NCI-H1694 (cell line): ENCODE data around the gene ANTXR2.
"Not testable (repeated sequence)": the region's sequence is repeated elsewhere in the genome, so short reads cannot be mapped to it uniquely, and the experiment has no call there.

Experiments used
- DNase-seq: peaks from one replicate; lab custom pipeline; 2025; lab: John Stamatoyannopoulos, UW

Gene ANTXR2

GRCh38 chr4:80072744-80073472, at the start of gene ANTXR2:
Gene ANTXR2, minus strand, starts transcription at chr4:80073229. Its CDS starts 669 bp downstream, at chr4:80072560.
- peak; percentile 14 for DNase-seq

DNA sequence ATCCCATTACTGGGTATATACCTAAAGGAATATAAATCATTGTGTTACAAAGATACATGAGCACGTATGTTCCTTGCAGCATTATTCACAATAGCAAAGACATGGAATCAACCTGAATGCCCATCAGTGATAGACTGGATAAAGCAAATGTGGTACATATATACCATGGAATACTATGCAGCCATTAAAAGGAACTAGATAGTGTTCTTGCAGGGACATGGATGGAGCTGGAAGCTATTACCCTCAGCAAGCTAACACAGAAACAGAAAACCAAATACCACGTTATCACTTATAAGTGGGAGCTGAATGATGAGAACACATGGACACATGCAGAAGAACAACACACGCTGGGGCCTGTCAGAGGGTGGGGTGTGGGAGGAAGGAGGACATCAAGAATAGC, 48.8 kb upstream of the ANTXR2 start:
- DNase-seq = not testable (repeated sequence)

GRCh38 chr4:80119620-80120019, 46.6 kb upstream of the ANTXR2 start:
- DNase-seq = not testable (repeated sequence)

DNA sequence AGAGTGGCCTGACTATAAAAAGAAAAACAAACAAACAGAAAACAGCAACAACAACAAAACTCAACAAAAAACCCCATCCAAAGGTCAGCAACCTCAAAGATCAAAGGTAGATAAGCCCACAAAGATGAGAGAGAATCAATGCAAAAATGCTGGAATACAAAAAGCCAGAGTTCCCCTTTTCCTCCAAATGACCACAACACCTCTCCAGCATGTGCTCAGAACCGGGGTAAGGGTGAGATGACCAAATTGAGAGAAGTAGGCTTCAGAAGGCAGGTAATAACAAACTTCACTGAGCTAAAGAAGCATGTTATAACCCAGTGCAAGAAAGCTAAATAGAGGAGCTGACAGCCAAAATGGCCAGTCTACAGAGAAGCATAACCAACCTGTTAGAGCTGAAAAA, 43.5 kb upstream of the ANTXR2 start:
- DNase-seq = no peak

GRCh38 chr4:80115368-80116181, 42.5 kb upstream of the ANTXR2 start:
- no peak for DNase-seq

DNA sequence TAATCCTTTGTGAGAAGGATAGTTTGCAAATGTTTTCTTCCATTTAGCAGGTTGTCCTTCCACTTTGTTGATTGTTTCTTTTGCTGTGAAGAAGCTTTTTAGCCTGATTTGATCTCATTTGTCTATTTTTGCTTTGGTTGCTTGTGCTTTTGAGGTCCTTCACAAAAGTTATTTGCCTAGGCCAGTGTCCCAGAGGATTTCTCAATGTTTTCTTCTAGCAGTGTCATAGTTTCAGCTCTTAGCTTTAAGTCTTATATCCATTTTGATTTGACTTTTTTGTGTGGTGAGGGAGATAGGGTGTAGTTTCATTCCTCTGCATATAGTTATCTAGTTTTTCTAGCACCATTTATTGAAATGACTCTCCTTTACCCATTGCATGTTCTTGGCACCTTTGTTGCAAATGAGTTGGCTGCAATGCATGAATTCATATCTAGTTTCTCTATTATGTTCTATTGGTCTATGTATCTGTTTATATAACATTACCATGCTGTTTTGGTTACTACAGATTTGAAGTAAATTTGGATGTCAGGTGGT, 41.8 kb upstream of the ANTXR2 start:
- no peak for DNase-seq

DNA sequence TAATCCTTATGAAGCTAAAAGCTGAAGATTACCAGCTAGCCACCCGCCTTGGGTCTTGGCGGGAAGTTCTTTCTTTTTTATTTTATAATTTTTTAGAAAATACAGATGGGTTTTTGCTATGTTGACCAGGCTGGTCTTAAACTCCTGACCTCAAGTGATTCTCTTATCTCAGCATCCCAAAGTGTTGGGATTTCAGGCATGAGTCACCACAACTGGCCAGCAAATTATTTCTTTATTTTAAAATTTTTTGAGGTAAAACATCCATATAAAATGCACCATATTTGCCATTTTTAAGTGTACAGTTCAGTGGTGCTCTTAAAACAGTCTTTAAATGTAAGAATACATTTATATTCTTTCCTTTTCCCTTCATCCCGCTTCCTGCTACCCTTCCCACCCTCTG, 40.6 kb upstream of the ANTXR2 start:
- DNase-seq = no peak

- no peak for DNase-seq
These were observed 39.2 kb upstream of the ANTXR2 start for GRCh38 chr4:80112236-80112635.

DNA sequence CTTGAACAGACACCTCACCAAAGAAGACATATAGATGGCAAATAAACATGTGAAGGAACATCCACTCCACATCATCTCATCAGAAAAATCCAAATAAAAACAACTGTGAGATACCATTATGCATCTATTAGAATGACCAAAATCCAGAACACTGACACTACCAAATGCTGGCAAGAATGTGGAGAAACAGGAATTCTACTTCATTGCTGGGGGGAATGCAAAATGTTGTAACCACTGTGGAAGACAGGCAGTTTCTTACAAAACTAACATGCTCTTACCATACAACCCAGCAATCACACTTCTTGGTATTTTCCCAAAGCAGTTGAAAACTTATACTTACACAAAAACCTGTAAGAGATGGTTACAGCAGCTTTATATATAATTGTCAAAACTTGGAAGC, 38.2 kb upstream of the ANTXR2 start:
- no peak for DNase-seq

DNA sequence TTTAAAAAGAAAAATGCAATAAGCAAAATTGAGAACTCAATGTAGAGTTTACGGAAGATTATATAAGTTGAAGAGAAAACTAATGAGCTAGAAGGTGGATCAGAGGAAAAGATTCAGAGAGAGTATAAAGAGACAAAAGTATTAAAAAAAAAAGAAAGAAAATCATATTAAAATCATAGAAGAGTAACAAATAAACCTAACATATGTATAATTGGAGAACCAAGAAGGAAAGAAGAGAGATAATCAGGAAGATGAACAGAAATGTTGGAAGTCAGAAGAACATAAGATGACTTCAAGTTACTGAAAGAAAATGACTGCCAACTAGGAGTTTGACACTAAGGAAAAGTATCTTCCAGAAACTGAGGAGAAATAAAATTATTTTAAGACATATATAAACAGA, 34.3 kb upstream of the ANTXR2 start:
- DNase-seq = no peak

- DNase-seq = no peak
These were observed 31.9 kb upstream of the ANTXR2 start for GRCh38 chr4:80104927-80105326.

- DNase-seq = peak; percentile 55
These were observed 30.6 kb upstream of the ANTXR2 start for GRCh38 chr4:80103629-80104028.

DNA sequence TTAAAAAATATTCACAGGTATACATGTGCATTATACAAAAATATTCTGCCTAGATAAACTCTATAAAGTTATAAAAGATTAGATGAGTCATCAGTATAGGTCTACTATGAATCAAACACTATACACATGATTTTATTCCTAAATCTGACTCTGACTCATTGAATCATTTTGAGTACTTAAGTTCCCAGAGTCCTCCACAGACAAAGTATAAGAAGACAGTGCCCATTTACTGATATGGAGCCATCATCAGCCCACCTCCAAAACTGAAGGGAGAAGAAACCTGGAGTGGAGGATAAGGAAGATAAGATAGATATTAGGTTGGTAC, 28.7 kb upstream of the ANTXR2 start:
- no peak for DNase-seq

DNA sequence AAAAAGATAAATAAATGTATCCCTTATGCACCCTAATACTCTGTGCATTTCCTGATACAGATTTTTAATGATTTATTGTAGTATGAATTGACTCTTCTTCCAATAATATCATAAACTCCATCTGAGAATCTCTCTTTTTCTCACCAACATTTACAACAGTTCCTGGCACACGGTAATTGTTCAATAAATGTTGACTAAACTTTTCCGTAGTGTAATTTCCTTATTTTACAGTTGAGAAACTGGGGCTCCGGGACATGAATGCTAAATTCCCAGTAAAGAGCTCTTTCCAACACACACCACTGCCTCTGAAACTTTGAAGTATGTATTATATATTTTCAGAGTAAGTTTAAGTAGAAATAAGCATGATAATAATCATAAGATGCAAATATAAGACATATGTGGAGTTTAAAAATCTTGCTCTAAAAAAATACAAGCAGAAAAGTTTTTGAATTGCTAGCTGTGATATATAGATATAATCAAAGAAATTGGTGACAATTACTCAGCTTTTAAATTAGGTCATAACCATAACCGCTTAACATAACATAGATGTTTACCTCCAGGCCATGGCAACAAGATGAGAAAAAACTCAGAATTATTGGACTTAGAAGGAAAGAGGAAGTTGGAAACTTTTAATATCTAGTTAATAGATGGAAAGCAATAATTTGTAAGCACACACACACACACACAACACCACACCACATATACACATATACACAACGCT, 28.2 kb upstream of the ANTXR2 start:
- DNase-seq = no peak

DNA sequence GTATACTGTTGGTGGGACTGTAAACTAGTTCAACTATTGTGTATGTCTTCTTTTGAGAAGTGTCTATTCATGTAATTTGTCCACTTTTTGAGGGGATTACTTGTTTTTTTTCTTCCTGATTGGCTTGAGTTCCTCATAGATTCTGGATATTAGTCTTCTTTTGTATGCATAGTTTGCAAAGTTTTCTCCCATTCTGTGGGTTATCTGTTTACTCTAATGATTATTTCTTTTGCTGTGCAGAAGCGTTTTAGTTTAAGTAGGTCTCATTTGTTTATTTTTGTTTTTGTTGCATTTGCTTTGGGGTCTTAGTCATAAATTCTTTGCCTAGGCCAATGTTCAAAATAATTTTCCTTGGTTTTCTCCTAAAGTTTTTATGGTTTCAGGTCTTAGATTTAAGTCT, 26.6 kb upstream of the ANTXR2 start:
- DNase-seq = no peak

DNA sequence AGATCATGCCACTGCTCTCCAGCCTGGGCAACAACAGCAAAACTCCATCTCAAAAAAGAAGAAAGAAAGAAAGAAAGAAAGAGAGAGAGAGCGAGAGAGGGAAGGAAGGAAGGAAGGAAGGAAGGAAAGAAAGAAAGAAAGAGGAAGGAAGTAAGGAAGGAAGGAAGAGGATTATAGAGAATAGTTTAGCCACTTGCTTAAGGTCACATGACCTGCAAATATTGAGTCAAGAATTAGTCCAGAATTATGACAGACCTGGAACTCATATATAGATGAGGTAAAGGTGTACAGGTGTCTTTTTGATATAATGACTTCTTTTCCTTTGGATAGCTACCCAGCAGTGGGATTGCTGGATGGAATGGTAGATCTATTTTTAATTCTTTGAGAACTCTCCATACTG, 25.6 kb upstream of the ANTXR2 start:
- DNase-seq = no peak

GRCh38 chr4:80097400-80098177, 24.6 kb upstream of the ANTXR2 start:
- DNase-seq = no peak

GRCh38 chr4:80096175-80096850, 23.3 kb upstream of the ANTXR2 start:
- no peak for DNase-seq

- no peak for DNase-seq
These were observed 21.2 kb upstream of the ANTXR2 start for GRCh38 chr4:80094191-80094590.

- no peak for DNase-seq
These were observed 20.5 kb upstream of the ANTXR2 start for GRCh38 chr4:80093563-80093962.

GRCh38 chr4:80092847-80093246, 19.8 kb upstream of the ANTXR2 start:
- no peak for DNase-seq
